ENCODE results near the gene ANKLE1.
A peak's percentile ranks its signal among the peaks of the same experiment; 100 is the strongest.

ANKLE1 gene

GRCh38 chr19:17281391-17282304 is at the start of gene ANKLE1:
Gene ANKLE1, plus strand, starts transcription at chr19:17281901. Its CDS starts 20 bp downstream, at chr19:17281921.
- H3K9ac ChIP-seq (ENCODE audit: low read length): peak within 1 kb of the TSS; percentile 14
- peak within 1 kb of the TSS; percentile 44 for H3K4me3 ChIP-seq (ENCODE audit: low read depth, low read length)
- no peak within 1 kb of the TSS for H3K27ac ChIP-seq (ENCODE audit: low read depth, low read length)

GRCh38 chr19:17232258-17232657 is 49.4 kb upstream of the ANKLE1 start:
- H3K36me3 ChIP-seq (ENCODE audit: control insufficient read depth, insufficient read depth, low read length): peaks cover 51% of the 10 kb centered on the region
- no peak overlapping the region for H3K27ac ChIP-seq (ENCODE audit: low read depth, low read length)
- no peak overlapping the region for H3K4me3 ChIP-seq (ENCODE audit: low read depth, low read length)
- peaks cover 20% of the 10 kb centered on the region for H3K4me1 ChIP-seq (ENCODE audit: control insufficient read depth, insufficient read depth, low read length)
- H3K27me3 ChIP-seq (ENCODE audit: control insufficient read depth, insufficient read depth, low read length): no peaks in the 10 kb centered on the region
- no peaks in the 10 kb centered on the region for H3K9me3 ChIP-seq (ENCODE audit: control insufficient read depth, insufficient read depth, low read depth, low read length)
- H3K9ac ChIP-seq (ENCODE audit: low read length): no peak overlapping the region

More at GRCh38 chr19:17281391-17282304, at the start of gene ANKLE1:
- peaks cover 12% of the 10 kb centered on the region; the same call in 1 of the 2 replicates for H3K27me3 ChIP-seq (ENCODE audit: control insufficient read depth, insufficient read depth, low read length)
- peaks cover 36% of the 10 kb centered on the region for H3K36me3 ChIP-seq (ENCODE audit: control insufficient read depth, insufficient read depth, low read length)
- H3K4me1 ChIP-seq (ENCODE audit: control insufficient read depth, insufficient read depth, low read length): peaks cover 6% of the 10 kb centered on the region; the same call in 1 of the 2 replicates
- H3K9me3 ChIP-seq (ENCODE audit: control insufficient read depth, insufficient read depth, low read depth, low read length): peaks cover 5% of the 10 kb centered on the region; the same call in 1 of the 2 replicates

- no peaks in the 10 kb centered on the region for H3K9me3 ChIP-seq (ENCODE audit: control insufficient read depth, insufficient read depth, low read depth, low read length)
- H3K27me3 ChIP-seq (ENCODE audit: control insufficient read depth, insufficient read depth, low read length): no peaks in the 10 kb centered on the region
- peak overlapping the region; percentile 94 for H3K4me3 ChIP-seq (ENCODE audit: low read depth, low read length)
- peaks cover 57% of the 10 kb centered on the region for H3K36me3 ChIP-seq (ENCODE audit: control insufficient read depth, insufficient read depth, low read length)
- H3K27ac ChIP-seq (ENCODE audit: low read depth, low read length): peak overlapping the region; percentile 91; the same call in 1 of the 2 replicates
- peaks cover 17% of the 10 kb centered on the region for H3K4me1 ChIP-seq (ENCODE audit: control insufficient read depth, insufficient read depth, low read length)
- peak overlapping the region; percentile 72 for H3K9ac ChIP-seq (ENCODE audit: low read length)
Measured at GRCh38 chr19:17234911-17235299, 46.8 kb upstream of the ANKLE1 start.

GRCh38 chr19:17235300-17235970 is 46.3 kb upstream of the ANKLE1 start:
- H3K4me1 ChIP-seq (ENCODE audit: control insufficient read depth, insufficient read depth, low read length): peaks cover 17% of the 10 kb centered on the region
- peaks cover 58% of the 10 kb centered on the region for H3K36me3 ChIP-seq (ENCODE audit: control insufficient read depth, insufficient read depth, low read length)
- H3K4me3 ChIP-seq (ENCODE audit: low read depth, low read length): peak overlapping the region; percentile 94
- peak overlapping the region; percentile 91; the same call in 1 of the 2 replicates for H3K27ac ChIP-seq (ENCODE audit: low read depth, low read length)
- H3K27me3 ChIP-seq (ENCODE audit: control insufficient read depth, insufficient read depth, low read length): no peaks in the 10 kb centered on the region
- H3K9ac ChIP-seq (ENCODE audit: low read length): peak overlapping the region; percentile 72
- no peaks in the 10 kb centered on the region for H3K9me3 ChIP-seq (ENCODE audit: control insufficient read depth, insufficient read depth, low read depth, low read length)

GRCh38 chr19:17235971-17236777 is 45.5 kb upstream of the ANKLE1 start:
- Histone ChIP-seq H3K36me3 (ENCODE audit: control insufficient read depth, insufficient read depth, low read length) (peaks cover 62% of the 10 kb centered on the region), H3K27me3 (ENCODE audit: control insufficient read depth, insufficient read depth, low read length) (no peaks in the 10 kb centered on the region), H3K4me1 (ENCODE audit: control insufficient read depth, insufficient read depth, low read length) (peaks cover 17% of the 10 kb centered on the region), H3K9me3 (ENCODE audit: control insufficient read depth, insufficient read depth, low read depth, low read length) (no peaks in the 10 kb centered on the region), H3K4me3 (ENCODE audit: low read depth, low read length) (peak overlapping the region; percentile 94), H3K9ac (ENCODE audit: low read length) (peak overlapping the region; percentile 72), H3K27ac (ENCODE audit: low read depth, low read length) (peak overlapping the region; percentile 91)

GRCh38 chr19:17236811-17237543 is 44.7 kb upstream of the ANKLE1 start:
- Histone ChIP-seq H3K4me1 (ENCODE audit: control insufficient read depth, insufficient read depth, low read length) (peaks cover 22% of the 10 kb centered on the region), H3K4me3 (ENCODE audit: low read depth, low read length) (peak overlapping the region; percentile 34; the same call in 1 of the 2 replicates), H3K36me3 (ENCODE audit: control insufficient read depth, insufficient read depth, low read length) (peaks cover 55% of the 10 kb centered on the region), H3K27me3 (ENCODE audit: control insufficient read depth, insufficient read depth, low read length) (no peaks in the 10 kb centered on the region), H3K27ac (ENCODE audit: low read depth, low read length) (peak overlapping the region; percentile 18), H3K9me3 (ENCODE audit: control insufficient read depth, insufficient read depth, low read depth, low read length) (no peaks in the 10 kb centered on the region), H3K9ac (ENCODE audit: low read length) (no peak overlapping the region)

GRCh38 chr19:17237747-17238706 is 43.7 kb upstream of the ANKLE1 start:
- no peaks in the 10 kb centered on the region for H3K9me3 ChIP-seq (ENCODE audit: control insufficient read depth, insufficient read depth, low read depth, low read length)
- H3K27me3 ChIP-seq (ENCODE audit: control insufficient read depth, insufficient read depth, low read length): no peaks in the 10 kb centered on the region
- peaks cover 30% of the 10 kb centered on the region for H3K4me1 ChIP-seq (ENCODE audit: control insufficient read depth, insufficient read depth, low read length)
- no peak overlapping the region for H3K27ac ChIP-seq (ENCODE audit: low read depth, low read length)
- peaks cover 45% of the 10 kb centered on the region for H3K36me3 ChIP-seq (ENCODE audit: control insufficient read depth, insufficient read depth, low read length)
- H3K4me3 ChIP-seq (ENCODE audit: low read depth, low read length): no peak overlapping the region
- no peak overlapping the region for H3K9ac ChIP-seq (ENCODE audit: low read length)

GRCh38 chr19:17240062-17240752 is 41.5 kb upstream of the ANKLE1 start:
- Histone ChIP-seq H3K9ac (ENCODE audit: low read length) (peak overlapping the region; percentile 30), H3K9me3 (ENCODE audit: control insufficient read depth, insufficient read depth, low read depth, low read length) (no peaks in the 10 kb centered on the region), H3K4me3 (ENCODE audit: low read depth, low read length) (no peak overlapping the region), H3K4me1 (ENCODE audit: control insufficient read depth, insufficient read depth, low read length) (peaks cover 29% of the 10 kb centered on the region), H3K36me3 (ENCODE audit: control insufficient read depth, insufficient read depth, low read length) (peaks cover 29% of the 10 kb centered on the region), H3K27ac (ENCODE audit: low read depth, low read length) (no peak overlapping the region), H3K27me3 (ENCODE audit: control insufficient read depth, insufficient read depth, low read length) (no peaks in the 10 kb centered on the region)

- Histone ChIP-seq H3K9ac (ENCODE audit: low read length) (no peak overlapping the region), H3K4me1 (ENCODE audit: control insufficient read depth, insufficient read depth, low read length) (peaks cover 29% of the 10 kb centered on the region), H3K36me3 (ENCODE audit: control insufficient read depth, insufficient read depth, low read length) (peaks cover 29% of the 10 kb centered on the region)
Measured at GRCh38 chr19:17240826-17241399, 40.8 kb upstream of the ANKLE1 start.

More at GRCh38 chr19:17240826-17241399, 40.8 kb upstream of the ANKLE1 start:
- Histone ChIP-seq H3K4me3 (ENCODE audit: low read depth, low read length) (no peak overlapping the region), H3K27ac (ENCODE audit: low read depth, low read length) (no peak overlapping the region), H3K27me3 (ENCODE audit: control insufficient read depth, insufficient read depth, low read length) (no peaks in the 10 kb centered on the region), H3K9me3 (ENCODE audit: control insufficient read depth, insufficient read depth, low read depth, low read length) (no peaks in the 10 kb centered on the region)

All from HUES6 (cell line).